GM21717 (cell line): Measurements from ENCODE around the gene OR9Q1.

Experiments used
- ATAC-seq: cut with Tn5 transposase; IDR thresholded peaks from one replicate; pipeline ENCODE4 v1.9.1; 2021; ENCODE audit warnings: mild to moderate bottlenecking, moderate library complexity; ENCODE audit not compliant: unreplicated experiment

Gene OR9Q1

DNA sequence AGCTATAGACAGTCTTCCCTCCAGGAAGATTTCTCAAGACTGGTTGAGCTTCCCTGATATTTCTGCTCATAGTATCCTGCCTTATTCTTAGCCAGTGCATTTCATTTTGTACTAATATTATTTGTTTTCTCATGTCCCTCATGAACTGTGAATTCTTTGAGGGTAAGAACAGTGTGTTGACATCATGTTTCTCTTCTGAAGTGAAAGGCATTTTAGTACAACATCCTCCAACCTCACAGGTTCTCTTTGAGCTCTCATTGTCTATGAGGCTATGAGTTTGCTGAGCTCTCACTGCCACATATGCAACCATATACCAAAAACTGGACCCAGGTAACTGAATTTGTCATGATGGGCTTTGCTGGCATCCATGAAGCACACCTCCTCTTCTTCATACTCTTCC, 7.0 kb downstream of the OR9Q1 start, which contains the start of gene OR6Q1:
Gene OR6Q1 (plus strand): TSS at position 301 of the 400 bp plus-strand sequence. CDS start 0 bp downstream, at position 301.
- no peak for ATAC-seq

DNA sequence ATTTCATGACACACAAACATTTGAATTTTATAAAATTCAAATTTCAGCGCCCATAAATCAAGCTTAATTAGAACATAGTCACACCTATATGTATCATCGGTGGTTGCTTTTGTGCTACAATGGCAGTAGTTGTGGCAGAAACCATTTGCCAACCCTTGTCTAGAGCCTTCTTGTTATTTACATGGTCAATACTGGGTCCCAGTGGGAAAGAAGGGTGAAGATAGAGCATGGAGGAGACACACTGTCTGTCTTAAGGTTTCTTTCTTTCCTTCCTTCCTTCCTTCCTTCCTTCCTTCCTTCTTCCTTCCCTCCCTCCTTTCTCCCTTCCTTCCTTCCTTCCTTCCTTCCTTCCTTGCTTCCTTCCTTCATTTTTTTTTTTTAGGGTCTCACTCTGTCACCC, 10.8 kb downstream of the OR9Q1 start:
- no peak for ATAC-seq

DNA sequence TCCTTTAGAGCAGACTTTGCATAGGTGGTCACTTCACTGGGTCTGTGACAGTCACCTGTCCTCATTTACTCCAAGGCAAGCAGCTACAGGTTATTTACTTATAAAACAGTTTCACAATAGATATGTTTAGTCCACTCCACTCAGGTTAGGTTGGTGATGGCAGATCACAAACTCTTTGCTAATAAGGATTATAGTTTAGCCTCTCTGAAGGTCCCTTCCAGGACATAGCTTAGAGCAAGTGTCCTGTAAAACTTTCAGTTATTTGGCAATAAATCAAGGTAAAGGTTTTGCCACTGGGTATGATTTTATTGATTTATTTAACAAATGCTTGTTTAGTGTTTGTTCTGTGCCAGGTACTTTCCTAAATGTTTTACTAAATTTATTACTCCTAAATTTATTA, 15.9 kb downstream of the OR9Q1 start:
- no peak for ATAC-seq

DNA sequence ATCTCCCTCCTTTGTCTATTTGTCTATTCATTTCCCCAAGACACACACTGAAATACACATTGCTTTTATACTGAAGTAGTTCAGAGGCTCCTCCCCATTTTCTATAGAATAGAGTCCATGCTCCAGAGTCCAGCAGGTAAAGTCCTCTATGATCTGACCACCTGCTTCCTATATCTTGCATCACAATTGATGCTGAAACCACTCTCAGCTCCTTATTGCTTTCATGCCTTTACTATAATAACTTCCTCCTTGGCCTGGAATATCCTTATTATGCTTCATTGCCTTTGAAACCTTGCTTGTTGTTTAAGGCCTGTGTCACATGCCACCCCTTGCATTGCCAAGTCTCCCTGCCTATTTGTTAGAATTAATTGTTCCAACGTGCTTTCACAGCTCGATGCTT, 19.7 kb downstream of the OR9Q1 start:
- ATAC-seq = no peak

DNA sequence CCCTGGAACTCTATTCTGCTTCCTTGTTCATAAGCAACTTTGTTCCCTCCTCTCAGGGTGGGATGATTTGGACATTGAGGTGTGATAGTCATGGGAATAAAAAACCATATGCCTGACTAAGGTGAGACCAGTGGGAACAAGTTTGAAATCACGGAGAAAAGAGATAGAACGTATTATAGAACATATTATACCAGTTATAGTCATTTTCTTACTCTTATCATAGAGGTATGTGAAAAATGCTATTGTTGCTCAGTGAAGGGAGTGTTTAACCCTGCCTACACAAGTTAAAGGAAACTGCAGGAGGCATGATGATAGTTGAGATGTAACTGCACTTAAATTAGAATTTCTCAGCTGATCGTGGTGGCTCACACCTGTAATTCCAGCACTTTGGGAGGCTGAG, 22.6 kb downstream of the OR9Q1 start:
- ATAC-seq = no peak

DNA sequence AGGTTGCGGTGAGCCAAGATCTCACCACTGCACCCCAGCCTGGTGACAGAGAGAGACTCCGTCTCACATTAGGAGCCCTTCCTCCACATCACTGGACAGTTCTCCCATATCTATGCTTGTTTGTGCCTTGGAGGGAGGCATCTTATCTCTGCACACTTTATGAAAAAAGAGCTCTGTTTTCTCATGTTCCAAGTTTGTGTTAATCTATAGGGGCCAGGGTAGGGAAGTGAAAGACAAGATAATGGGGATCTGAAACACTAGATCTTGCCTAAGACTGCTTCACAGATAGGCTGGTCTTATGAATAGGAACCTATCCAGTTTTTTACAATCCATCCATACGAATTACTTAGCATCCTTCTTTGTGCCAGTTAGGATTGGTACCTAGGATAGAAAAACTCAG, 24.1 kb downstream of the OR9Q1 start:
- ATAC-seq = no peak

DNA sequence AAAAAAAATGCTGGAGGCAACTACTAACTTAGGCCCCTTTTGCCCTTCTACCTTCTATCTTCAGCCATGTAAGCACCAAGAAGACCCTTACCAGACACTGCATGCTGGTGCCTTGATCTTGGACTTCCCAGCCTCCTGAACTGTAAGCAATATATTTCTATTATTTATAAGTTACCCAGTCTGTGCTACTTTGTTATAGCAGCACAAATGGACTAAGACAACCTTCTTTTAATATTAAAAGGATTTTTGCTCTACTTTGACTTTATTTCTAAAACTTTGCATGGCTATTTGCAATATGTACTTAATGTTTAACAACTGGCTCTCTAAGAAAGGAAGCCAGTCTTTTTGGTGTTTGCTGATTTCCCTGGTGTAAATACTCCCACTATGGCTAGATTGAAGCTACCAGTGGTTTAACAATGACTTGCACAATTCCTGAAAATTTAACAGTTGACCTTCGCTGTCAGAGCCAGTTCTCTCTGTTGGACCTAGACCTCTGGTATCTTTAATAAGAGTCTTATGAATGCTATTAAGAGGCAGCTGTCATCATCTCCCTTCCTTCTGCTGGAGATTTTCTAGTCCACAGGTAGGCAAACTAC, 32.2 kb downstream of the OR9Q1 start:
- ATAC-seq = no peak

DNA sequence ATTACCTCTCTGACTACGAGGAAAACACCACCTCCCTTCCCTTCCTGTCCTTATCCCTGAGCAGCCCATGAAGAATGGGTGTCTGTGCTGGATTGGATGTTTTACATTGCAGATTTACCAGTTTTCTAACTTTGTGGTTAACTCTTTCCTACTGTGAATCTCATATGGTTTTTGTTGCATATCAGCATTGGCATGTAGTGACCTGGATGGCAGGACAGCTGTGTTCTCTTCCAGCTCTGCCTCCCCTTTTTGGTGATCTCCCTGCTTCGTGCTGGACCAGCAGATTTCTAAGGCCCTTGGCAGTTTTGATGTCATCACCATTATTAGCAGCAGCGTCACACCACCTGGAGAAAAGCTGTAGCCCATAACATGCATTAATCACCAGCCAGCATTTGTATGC, 33.8 kb downstream of the OR9Q1 start:
- no peak for ATAC-seq

DNA sequence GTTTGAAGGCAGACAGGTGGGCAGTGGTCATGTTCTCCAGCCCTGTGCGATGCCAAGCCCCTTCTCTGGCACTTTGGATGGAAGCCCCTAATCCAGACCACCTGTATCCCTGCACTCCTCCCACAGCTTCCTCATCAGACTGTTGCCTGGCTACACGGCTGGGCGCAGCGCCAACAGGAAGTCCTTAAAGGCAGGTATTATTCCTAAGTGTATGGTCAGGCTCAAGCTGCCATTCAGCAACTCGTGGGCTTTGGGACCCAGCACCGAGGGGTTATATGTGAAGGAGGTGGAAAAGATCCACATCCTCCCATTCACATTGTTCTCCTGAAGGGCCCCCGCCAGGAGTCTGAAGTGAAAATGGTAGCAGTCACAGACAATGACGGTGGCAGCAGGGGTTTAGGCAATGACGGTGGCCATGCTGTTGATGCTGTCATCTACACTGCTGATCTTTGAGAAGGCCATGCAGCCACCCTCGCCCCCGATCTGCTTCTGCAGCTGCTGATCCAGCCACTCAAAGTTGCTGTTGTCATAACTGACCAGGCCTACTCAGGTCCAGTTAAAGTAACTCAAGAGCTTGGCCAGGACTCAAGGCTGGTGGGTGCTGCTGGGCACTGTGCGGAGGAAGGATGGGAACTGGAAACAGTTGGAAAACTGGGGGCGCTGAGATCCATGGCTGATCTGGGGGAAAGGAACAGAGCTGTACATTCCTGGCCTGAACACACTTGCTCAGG, 34.8 kb downstream of the OR9Q1 start:
- ATAC-seq = no peak

DNA sequence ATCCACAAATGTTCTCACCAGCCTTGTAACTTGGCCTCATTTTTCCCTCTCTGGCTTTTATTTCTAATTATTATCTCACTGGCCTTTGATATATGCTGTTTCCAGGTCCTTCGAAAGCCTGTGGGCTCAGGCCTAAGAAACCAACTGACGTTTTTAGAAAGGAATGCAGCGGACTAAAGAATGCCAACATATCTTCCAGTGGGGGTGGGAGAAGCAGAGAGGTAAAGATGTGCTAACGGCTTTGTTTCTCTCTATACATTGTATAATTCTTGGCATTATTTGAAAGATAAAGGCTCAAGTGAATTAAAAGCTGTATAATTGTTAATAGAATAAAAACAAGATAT, 35.3 kb downstream of the OR9Q1 start:
- ATAC-seq = no peak

DNA sequence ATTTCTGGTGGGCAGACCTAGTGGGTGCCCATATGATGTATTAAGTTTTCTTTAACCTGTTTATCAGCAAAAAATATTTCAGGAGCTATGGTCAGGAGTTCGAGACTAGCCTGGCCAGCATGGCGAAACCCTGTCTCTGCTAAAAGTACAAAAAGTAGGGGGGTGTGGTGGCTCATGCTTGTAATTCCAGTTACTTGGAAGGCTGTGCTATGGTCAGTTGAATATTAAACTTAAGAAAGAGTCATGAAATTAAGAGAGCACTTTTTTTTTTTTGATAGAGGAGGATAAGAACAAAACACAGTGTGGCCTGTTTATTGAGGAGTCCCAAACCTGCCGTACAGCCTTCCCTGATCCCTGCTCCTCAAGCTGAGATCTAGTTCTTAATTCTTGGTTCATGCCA, 36.9 kb downstream of the OR9Q1 start:
- ATAC-seq = no peak

DNA sequence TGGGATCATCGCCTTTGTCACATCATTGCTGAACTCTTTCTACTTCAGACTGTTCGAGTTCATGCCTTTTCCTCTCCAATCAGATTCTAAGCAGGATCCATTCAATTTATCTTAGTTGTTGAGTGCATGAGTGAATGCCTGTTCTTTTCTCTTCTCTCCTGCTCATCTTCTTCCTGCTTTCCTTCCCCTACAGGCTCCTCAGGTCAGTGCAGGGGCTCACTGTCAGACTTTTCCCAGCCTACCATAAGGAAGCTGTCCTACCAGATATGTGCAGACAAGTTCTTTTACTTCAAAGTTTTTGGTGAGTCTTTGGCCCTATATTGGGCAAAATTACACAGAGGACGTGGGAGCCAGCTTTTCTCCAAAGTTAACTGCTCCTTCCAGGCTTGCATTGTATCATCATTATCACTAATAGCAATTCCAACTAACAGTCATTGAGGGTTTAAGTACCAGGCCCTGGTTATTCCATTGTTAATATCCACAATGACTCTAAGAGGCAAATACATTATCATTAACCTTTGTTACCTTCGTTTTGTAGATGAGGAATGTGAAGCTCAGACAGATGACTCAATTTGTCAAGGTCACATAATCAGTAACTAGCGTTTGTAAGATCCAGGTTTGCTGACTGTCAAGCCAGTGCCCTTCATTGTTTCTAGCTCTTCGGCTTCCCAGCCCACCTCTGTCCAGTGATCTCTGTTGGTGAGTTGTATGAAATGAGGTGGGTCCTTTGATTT, 37.4 kb downstream of the OR9Q1 start:
- no peak for ATAC-seq

DNA sequence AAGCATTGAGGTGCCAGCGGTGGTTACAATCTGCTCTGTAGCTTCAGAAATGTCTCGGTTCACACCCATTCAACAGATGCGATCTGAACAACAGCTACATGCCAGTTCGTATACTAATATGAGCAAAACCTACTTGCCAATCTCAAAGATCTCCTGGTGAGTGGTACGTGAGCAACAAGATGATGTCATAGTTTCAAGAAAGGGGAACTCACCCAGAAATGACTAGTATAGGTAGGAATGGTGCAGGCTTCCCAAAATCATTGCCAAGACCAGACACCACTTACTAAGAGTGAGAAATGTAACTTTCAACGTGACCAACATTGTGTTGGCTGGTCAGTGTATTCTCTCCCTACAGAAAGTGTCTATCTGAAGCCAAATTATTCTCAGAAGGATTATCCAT, 38.1 kb downstream of the OR9Q1 start:
- ATAC-seq = peak; percentile 63

DNA sequence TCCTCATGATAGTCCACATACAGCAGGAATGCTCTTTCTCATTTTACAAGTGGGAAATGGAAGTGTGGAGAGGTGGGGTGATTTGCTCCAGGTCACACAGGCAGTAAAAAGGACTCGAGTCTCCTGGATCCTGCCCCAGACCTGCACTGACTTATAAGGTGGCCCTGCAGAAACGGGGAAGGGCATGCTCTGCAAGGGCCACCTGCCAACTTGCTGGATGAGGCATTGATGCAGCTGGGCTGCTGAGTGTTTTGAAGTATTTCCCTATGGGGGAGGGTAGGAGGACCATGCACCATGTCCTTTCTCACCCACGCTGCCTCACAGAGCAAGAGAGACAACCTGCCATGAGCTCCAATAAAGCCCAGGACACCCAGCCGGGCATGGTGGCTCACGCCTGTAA, 44.0 kb downstream of the OR9Q1 start:
- ATAC-seq = no peak

DNA sequence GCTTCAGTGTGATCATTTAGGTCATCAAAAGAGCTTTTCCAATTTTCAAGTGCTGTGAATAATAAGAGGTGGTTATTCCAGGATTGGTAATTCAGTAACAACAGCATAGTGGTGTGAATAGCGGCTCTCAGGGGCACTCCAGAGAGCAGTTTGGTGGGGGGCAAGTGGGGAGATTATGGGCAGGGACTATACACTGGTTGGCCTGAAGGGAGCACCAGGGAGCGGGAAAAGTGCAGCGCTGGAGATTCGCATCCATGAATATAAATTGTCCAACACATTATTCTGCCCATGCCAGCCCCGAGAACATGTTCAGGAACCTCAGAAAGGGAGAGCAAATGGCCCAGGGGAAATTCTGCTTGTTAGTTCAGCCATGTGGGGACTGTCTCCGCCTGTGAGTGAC, 45.0 kb downstream of the OR9Q1 start:
- no peak for ATAC-seq

DNA sequence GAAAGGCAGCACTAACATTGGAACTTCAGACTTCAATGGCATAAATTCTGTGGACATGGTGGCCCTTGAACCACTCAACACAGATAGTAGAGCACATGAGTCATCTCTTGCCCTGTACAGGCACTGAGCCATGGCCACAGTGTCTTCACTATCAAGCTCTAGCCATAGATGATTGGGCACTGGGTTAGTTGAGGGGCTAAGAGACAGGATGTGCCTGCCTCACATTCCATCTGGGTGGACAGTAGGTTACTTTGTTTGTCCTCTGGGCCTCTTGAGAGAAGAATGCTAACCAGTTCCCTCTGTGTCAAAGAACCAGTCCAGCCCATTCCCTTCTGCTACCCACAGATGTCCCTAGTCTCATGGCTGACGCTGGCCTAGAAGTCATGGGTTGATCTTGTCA, 46.9 kb downstream of the OR9Q1 start:
- ATAC-seq = no peak

DNA sequence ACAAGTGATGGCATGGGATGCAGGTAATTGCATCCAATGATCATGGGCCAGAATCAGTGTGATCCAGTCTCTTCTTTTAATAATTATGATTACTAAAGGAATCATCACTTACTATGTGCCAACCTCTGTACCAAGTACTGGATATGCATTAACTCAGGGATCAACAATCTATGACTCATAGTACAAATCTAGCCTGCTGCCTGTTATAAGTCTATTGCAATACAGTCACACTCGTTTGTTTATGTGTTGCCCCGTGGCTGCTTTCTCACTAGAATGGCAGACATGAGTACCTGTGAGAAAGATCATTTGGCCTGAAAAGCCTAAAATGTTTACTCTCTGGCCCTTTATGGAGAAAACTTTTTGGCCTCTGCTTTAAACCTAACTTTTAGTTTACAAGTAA, 52.1 kb downstream of the OR9Q1 start:
- no peak for ATAC-seq

DNA sequence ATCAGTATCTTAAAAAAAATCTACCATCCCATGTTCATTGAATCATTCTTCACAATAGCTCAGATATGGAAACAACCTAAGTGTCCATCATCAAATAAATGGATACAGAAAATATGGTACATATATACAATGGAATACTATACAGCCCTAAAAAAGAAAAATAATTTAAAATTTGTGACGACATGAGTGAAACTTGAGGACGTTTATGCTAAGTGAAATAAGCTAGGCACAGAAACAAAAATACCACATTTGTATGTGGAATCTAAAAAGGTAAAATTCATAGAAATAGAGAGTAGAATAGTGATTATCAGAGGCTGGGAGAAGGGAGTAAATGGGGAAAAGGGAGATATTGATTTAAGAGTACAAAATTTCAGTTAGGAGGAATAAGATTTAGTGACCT, 62.8 kb downstream of the OR9Q1 start:
- no peak for ATAC-seq

DNA sequence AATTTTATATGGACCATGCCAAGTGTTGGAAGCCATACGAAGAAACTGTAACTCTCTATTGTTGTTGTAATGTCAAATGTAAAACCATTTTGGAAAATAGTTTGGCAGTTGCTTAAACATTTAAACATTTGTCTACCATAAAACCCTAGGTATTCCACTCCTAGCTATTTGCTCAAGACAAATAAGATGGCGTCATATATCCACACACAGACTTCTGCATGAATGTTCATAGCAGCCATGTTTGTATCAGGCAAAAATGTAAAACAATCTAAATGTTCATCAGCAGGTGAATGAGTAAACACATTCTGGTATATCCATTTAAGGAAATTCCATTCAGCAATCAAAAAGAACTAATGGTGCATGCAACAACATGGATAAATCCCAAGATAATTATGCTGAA, 73.8 kb downstream of the OR9Q1 start:
- ATAC-seq = no peak

DNA sequence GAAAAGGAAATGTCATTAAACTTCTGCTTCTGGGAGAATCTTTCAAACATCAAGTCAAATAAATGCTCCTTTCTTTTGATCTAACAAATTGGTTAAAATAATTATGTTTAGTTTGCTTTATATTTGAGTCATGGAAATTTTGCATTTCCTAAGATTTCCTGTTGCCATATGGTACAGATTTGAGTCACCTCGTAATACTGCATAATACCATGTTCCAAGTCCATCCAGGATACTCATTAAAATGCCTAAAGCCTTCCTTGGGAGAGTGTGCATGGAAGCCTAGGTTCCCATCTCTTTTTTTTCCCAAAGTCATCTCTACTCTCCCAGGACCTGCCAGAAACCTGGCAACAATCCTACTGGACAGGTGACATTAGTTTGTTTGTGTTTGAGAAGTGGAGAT, 97.4 kb downstream of the OR9Q1 start:
- ATAC-seq = no peak

DNA sequence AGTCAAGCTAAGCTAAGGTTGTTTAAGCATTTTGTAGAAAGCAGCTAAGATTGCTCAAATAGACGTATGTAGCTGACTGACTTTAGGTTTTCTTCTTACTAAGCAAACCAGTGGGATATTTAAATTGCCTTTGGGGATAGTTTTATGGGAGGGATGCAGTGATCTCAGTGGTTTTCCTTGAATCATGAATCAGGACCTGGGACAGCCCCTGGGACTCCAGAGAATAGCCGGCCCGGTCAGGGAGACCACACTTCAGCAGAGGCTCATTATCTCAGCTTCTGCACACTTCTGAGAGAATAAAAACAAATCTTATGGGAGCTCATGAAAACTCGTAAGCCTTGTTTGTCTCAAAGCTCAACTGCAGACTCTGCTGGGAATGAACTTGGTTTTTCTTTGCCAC, 101.8 kb downstream of the OR9Q1 start, which contains the start of gene OR9I1:
Gene OR9I1 (minus strand): TSS at position 62 of the 400 bp plus-strand sequence. CDS start 6,086 bp downstream, outside the sequence.
- ATAC-seq = no peak

DNA sequence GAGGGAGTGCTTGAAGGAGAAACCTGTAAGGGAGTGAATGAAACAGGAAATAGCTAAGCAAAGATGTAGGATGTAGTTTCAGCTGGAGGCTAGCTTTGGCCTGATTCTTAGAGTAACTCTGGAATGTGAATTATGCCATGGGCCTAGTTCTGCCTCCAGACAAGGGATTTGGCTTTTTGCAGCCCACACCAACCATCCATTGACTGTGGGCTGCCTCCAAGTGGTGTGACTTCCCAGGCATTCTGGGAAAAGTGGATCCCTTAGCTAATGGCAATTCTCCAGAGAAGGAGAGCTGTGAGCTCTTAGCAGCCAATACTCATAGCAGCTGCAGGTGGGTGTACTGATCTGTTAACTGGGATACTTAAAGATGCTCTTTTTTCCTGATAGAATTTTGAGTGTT, 103.7 kb downstream of the OR9Q1 start:
- ATAC-seq = no peak
